K562 (cell line): ENCODE measurements around the gene MALRD1. TPM values are rescaled to one million over a fixed set of nuclear protein-coding genes. Genes with fewer than 3 reads are reported as not detected.

ENCODE experiments used
- ATAC-seq: fragments of 200-7000 bp; cut with Tn5 transposase; 3 replicates; pipeline ENCODE4 v1.9.1; 2020; ENCODE audit warnings: moderate library complexity
- BruUV-seq: library from RNA; stranded (reverse); fragments of 400-500 nt; replicated peaks from 2 replicates; lab custom pipeline; 2021; lab: Mats Ljungman, UMichigan
- CTCF ChIA-PET: fragments of 300-600 bp; formaldehyde crosslinking; extraction: SDS; loops from one replicate; lab custom pipeline; 2021; ENCODE audit warnings: low intra/inter-chr PET ratio; lab: Yijun Ruan, JAX
- POLR2A ChIA-PET: fragments of 300-600, 350-650 bp; sonication (Branson Sonifier 250); formaldehyde crosslinking; extraction: SDS; loops from one replicate; lab custom pipeline; 2021; ENCODE audit warnings: antibody characterized with exemption, inconsistent platforms; lab: Yijun Ruan, JAX
- DNase-seq, 4 experiments: peaks; one replicate each; pipeline versions ENCODE4 v3.0.0 to v3.0.0-alpha.2; 2011 to 2018; ENCODE audit warnings: low spot score in 3 of 4, mixed read lengths in 3 of 4; ENCODE audit errors: extremely low read depth in 1 of 4
- FAIRE-seq: peaks from 2 replicates; lab custom pipeline; 2011; peaks lifted over from hg19 to GRCh38; lab: Jason Lieb, UNC
- H2AFZ ChIP-seq: 2 replicates; pipeline ENCODE4 v1.6.0; 2011; ENCODE audit warnings: low read depth, low read length, control low read depth, inconsistent platforms
- H3K27ac ChIP-seq: fragments of 200-600 bp; 3 replicates; pipeline ENCODE4 v1.8.0; 2011; ENCODE audit warnings: low read depth, mild to moderate bottlenecking, control low read depth, inconsistent platforms, low read length, moderate library complexity, mixed read lengths; ENCODE audit errors: extremely low read depth
- H3K27me3 ChIP-seq, 2 experiments: fragments of 300-600 bp in 1 of 2; 2 replicates in 1 of 2; 3 replicates in 1 of 2; pipeline versions ENCODE4 v1.6.0 to v1.8.0; 2011; ENCODE audit warnings: inconsistent platforms in 2 of 2, low read length in 2 of 2, mild to moderate bottlenecking in 1 of 2, mixed read lengths in 1 of 2, moderate library complexity in 1 of 2; ENCODE audit not compliant: control insufficient read depth in 2 of 2, insufficient read depth in 2 of 2
- H3K36me3 ChIP-seq: fragments of 300-600 bp; 3 replicates; pipeline ENCODE4 v1.8.0; 2011; ENCODE audit warnings: mild to moderate bottlenecking, low read length, inconsistent platforms; ENCODE audit not compliant: control insufficient read depth, insufficient read depth
- H3K4me1 ChIP-seq, 2 experiments: fragments of 200-600 bp in 1 of 2; replicated peaks in 1 of 2; 2 replicates in 1 of 2; 3 replicates in 1 of 2; pipeline versions ENCODE4 v1.5.1 to v1.8.0; 2011; ENCODE audit warnings: inconsistent platforms in 2 of 2, low read length in 2 of 2, mild to moderate bottlenecking in 1 of 2, mixed read lengths in 1 of 2, moderate library complexity in 1 of 2; ENCODE audit not compliant: control insufficient read depth in 2 of 2, insufficient read depth in 2 of 2
- H3K4me2 ChIP-seq: 2 replicates; pipeline ENCODE4 v1.6.1; 2011; ENCODE audit warnings: low read length, control low read depth, inconsistent platforms, mixed read lengths; ENCODE audit not compliant: insufficient read depth
- H3K4me3 ChIP-seq: fragments of 200-600 bp; sonication (generic), shearing (Covaris generic); 2 replicates; pipeline ENCODE4 v1.5.1; 2016; ENCODE audit warnings: control low read depth, inconsistent platforms
- H3K79me2 ChIP-seq: fragments of 200-600 bp; 3 replicates; pipeline ENCODE4 v1.8.0; 2011; ENCODE audit warnings: low read length, inconsistent platforms; ENCODE audit not compliant: control insufficient read depth, insufficient read depth
- H3K9ac ChIP-seq, 2 experiments: 2 replicates each; pipeline versions ENCODE4 v1.6.0 to v1.6.1; 2011; ENCODE audit warnings: low read depth in 2 of 2, low read length in 2 of 2, control low read depth in 1 of 2, inconsistent platforms in 1 of 2, mild to moderate bottlenecking in 1 of 2, mixed read lengths in 1 of 2; ENCODE audit not compliant: insufficient read depth in 1 of 2
- H3K9me1 ChIP-seq: one replicate; pipeline ENCODE4 v1.6.0; 2011; ENCODE audit warnings: inconsistent platforms, mild to moderate bottlenecking, low read length, moderate library complexity; ENCODE audit not compliant: control insufficient read depth, insufficient read depth
- H3K9me3 ChIP-seq: replicated peaks from 2 replicates; pipeline ENCODE4 v1.5.1; 2011; ENCODE audit warnings: low read depth, low read length, inconsistent platforms; ENCODE audit not compliant: control insufficient read depth, insufficient read depth
- H4K20me1 ChIP-seq: replicated peaks from 2 replicates; pipeline ENCODE4 v1.6.1; 2011; ENCODE audit warnings: low read length, inconsistent platforms, mixed read lengths; ENCODE audit not compliant: control insufficient read depth, insufficient read depth
- BCLAF1 ChIP-seq, 2 experiments: fragments of 450-650 bp in 1 of 2; IDR thresholded peaks; 2 replicates each; pipeline ENCODE4 v1.6.1; 2011 to 2017; ENCODE audit warnings: low read depth in 2 of 2, antibody characterized with exemption in 1 of 2, borderline replicate concordance in 1 of 2, low read length in 1 of 2, mild to moderate bottlenecking in 1 of 2, mixed read lengths in 1 of 2; ENCODE audit not compliant: control insufficient read depth in 1 of 2
- CBX8 ChIP-seq: fragments of 200-600 bp; sonication (generic); IDR thresholded peaks from 2 replicates; pipeline ENCODE4 v1.6.1; 2012; ENCODE audit warnings: borderline replicate concordance, mixed run types, low read depth, mild to moderate bottlenecking, moderate library complexity, mixed read lengths, low read length, control low read depth, inconsistent platforms; ENCODE audit not compliant: poor library complexity, severe bottlenecking; ENCODE audit errors: extremely low read depth
- COPS2 ChIP-seq: fragments of 450-650 bp; conservative IDR thresholded peaks from 2 replicates; pipeline ENCODE4 v1.6.1; 2016; ENCODE audit warnings: mild to moderate bottlenecking, moderate library complexity
- CREB5 ChIP-seq: fragments of 250-450 bp; sonication (Bioruptor Pico); IDR thresholded peaks from 2 replicates; pipeline ENCODE4 v1.5.0; 2020; ENCODE audit warnings: mild to moderate bottlenecking
- EP400 ChIP-seq: fragments of 450-650 bp; IDR thresholded peaks from 2 replicates; pipeline ENCODE4 v1.6.1; 2017; ENCODE audit warnings: antibody characterized with exemption, mild to moderate bottlenecking, moderate library complexity
- ESRRA ChIP-seq: fragments of 450-650 bp; IDR thresholded peaks from 2 replicates; pipeline ENCODE4 v1.6.1; 2014; ENCODE audit warnings: low read depth, mild to moderate bottlenecking, moderate library complexity, borderline replicate concordance
- ID3 ChIP-seq, 2 experiments: fragments of 250-450 bp in 1 of 2; fragments of 450-650 bp in 1 of 2; sonication (Bioruptor Pico) in 1 of 2; IDR thresholded peaks; 2 replicates each; pipeline versions ENCODE4 v1.6.1 to v1.8.0; 2016 to 2021; ENCODE audit warnings: mild to moderate bottlenecking in 2 of 2, moderate library complexity in 2 of 2, missing compliant biosample characterization in 1 of 2, missing genetic modification characterization in 1 of 2
- JUN ChIP-seq, 2 experiments: sonication (generic) in 1 of 2; formaldehyde crosslinking in 1 of 2; IDR thresholded peaks; 2 replicates each; pipeline versions ENCODE4 v1.6.1 to v1.8.0; 2012 to 2022; ENCODE audit warnings: borderline replicate concordance in 2 of 2, mild to moderate bottlenecking in 2 of 2, improper control_type of control experiment in 1 of 2, low read depth in 1 of 2, low read length in 1 of 2, missing genetic modification reagents in 1 of 2
- NFRKB ChIP-seq: fragments of 450-650 bp; IDR thresholded peaks from 2 replicates; pipeline ENCODE4 v1.6.1; 2016; ENCODE audit warnings: low read depth
- PHF21A ChIP-seq: fragments of 450-650 bp; IDR thresholded peaks from 2 replicates; pipeline ENCODE4 v1.6.1; 2017; ENCODE audit warnings: low read depth, borderline replicate concordance
- POLR3G ChIP-seq: IDR thresholded peaks from 2 replicates; pipeline ENCODE4 v1.6.1; 2011; ENCODE audit not compliant: insufficient read length, insufficient replicate concordance; ENCODE audit errors: extremely low read depth
- ZNF121 ChIP-seq: sonication (generic); formaldehyde crosslinking; conservative IDR thresholded peaks from 2 replicates; pipeline ENCODE4 v1.8.0; 2022; ENCODE audit warnings: missing genetic modification reagents
- ZNF174 ChIP-seq: fragments of 250-450 bp; sonication (Bioruptor Pico); IDR thresholded peaks from 2 replicates; pipeline ENCODE4 v1.4.0; 2020; ENCODE audit warnings: mild to moderate bottlenecking
- ZNF766 ChIP-seq: fragments of 200-800 bp; sonication (Bioruptor generic); conservative IDR thresholded peaks from 2 replicates; pipeline ENCODE4 v1.6.1; 2016; ENCODE audit warnings: missing genetic modification characterization, missing compliant biosample characterization
- WGBS: fragments of 100-300 bp; shearing (Covaris generic); methylation state at CpG from one replicate; pipeline ENCODE4 v1.1.6; 2016; ENCODE audit warnings: low coverage, mixed read lengths; ENCODE audit not compliant: insufficient coverage; ENCODE audit errors: missing lambda C conversion rate; 5-methylcytosine and 5-hydroxymethylcytosine counted together
- in situ Hi-C: fragments of 300-500 bp; cut with MboI; formaldehyde crosslinking; loops from 4 replicates; pipeline ENCODE4 v1.15.0; 2018; ENCODE audit warnings: inconsistent platforms, mixed read lengths
- intact Hi-C: fragments of 100-400 bp; cut with micrococcal nuclease; formaldehyde crosslinking; loops from 2 replicates; pipeline ENCODE4 v1.14.2; 2022
- polyA plus RNA-seq, 8 experiments: library from polyadenylated mRNA; depleted of rRNA in 4 of 8; stranded (reverse) in 5 of 8; unstranded in 3 of 8; fragments of >200 nt; fragmentation: Nextera tagmentation in 2 of 8; fragmentation: Illumina TruSeq in 1 of 8; extraction: Ambion mirVana in 2 of 8; extraction: Trizol in 1 of 8; gene quantifications; 2 replicates each; pipeline versions ENCODE4 v1.2.1 to v1.2.3, GENCODE V29; 2011 to 2014; ENCODE audit warnings: inconsistent platforms in 1 of 8, missing spikeins in 1 of 8
- total RNA-seq, 7 experiments: library from RNA; depleted of rRNA in 6 of 7; stranded (reverse); fragments of >200 nt in 6 of 7; fragmentation: Illumina TruSeq in 2 of 7; extraction: Trizol in 2 of 7; gene quantifications; 2 replicates each; pipeline versions ENCODE4 v1.2.1 to v1.2.3, GENCODE V29; 2011 to 2021; ENCODE audit warnings: low replicate concordance in 1 of 7

The MALRD1 gene
- total and polyA plus RNA-seq, 9 of the 15 experiments (the other 6 are each of a cell fraction or from before 2014, with no cell fraction given) = not detected

GRCh38 chr10:19479854-19480253 lies 431.3 kb downstream of the MALRD1 start (continued):
- no peak for TF ChIP-seq ID3 (CRISPR knock-in tag; IDR thresholded peaks at IDR 0.05)
- TF ChIP-seq ID3 (tag; IDR thresholded peaks at IDR 0.05) = no peak
- TF ChIP-seq, all 486 proteins: peak for 0

- FAIRE-seq = no peak
- CTCF ChIA-PET = no interaction called here
- in situ Hi-C loops = no loop called here
- TF ChIP-seq POLR3G = no peak
- no peak for TF ChIP-seq NFRKB
- TF ChIP-seq ZNF766 (CRISPR knock-in tag) = no peak
- no peak for TF ChIP-seq BCLAF1 (IDR thresholded peaks at IDR 0.05; ENCODE audit: borderline replicate concordance in 1 of 2, control insufficient read depth in 1 of 2, low read depth in 2 of 2, low read length in 1 of 2)
- no peak for TF ChIP-seq EP400
- no peak for TF ChIP-seq ZNF121 (CRISPR knock-in tag)
- no peak for TF ChIP-seq CREB5 (CRISPR knock-in tag)
- no peak for TF ChIP-seq JUN (IDR thresholded peaks at IDR 0.05; ENCODE audit: borderline replicate concordance, low read depth, low read length)
- no peak for TF ChIP-seq JUN (CRISPR knock-in tag; IDR thresholded peaks at IDR 0.05; ENCODE audit: borderline replicate concordance)
- TF ChIP-seq PHF21A = no peak
- TF ChIP-seq ZNF174 (CRISPR knock-in tag) = no peak
- TF ChIP-seq COPS2 = no peak
- TF ChIP-seq ESRRA = no peak
- TF ChIP-seq CBX8 = no peak
Measured at GRCh38 chr10:19480353-19480752, 431.8 kb downstream of the MALRD1 start.

More at GRCh38 chr10:19480353-19480752, 431.8 kb downstream of the MALRD1 start:
- Histone ChIP-seq H3K4me1 (no peaks in the 10 kb centered on the region), H3K9ac (no peak overlapping the region), H3K9me1 (no peaks in the 10 kb centered on the region), H3K79me2 (no peaks in the 10 kb centered on the region), H3K9me3 (no peaks in the 10 kb centered on the region; the same call in 1 of the 2 replicates), H3K4me3 (no peak overlapping the region), H3K4me2 (no peak overlapping the region), H4K20me1 (no peaks in the 10 kb centered on the region; the same call in 1 of the 2 replicates), H2AFZ (no peak overlapping the region), H3K27ac (no peak overlapping the region), H3K36me3 (no peaks in the 10 kb centered on the region), H3K27me3 (no peaks in the 10 kb centered on the region)
- POLR2A ChIA-PET = no interaction called here
- ATAC-seq (no peak), DNase-seq (no peak)
- intact Hi-C loops = no loop called here
- 0% methylated on average over 3 of the region's 3 CpGs for WGBS
- BruUV-seq = no TSS peak
